HUES48 (cell line): ENCODE data around the gene NES.
A peak's percentile ranks its signal among the peaks of the same experiment; 100 is the strongest.

ENCODE experiments used
- H3K27ac ChIP-seq: one replicate; pipeline ENCODE4 v1.7.0; 2013; ENCODE audit warnings: low read depth, low read length, inconsistent platforms
- H3K27me3 ChIP-seq: 2 replicates; pipeline ENCODE4 v1.6.1; 2013; ENCODE audit warnings: mild to moderate bottlenecking, low read length; ENCODE audit not compliant: control insufficient read depth, insufficient read depth
- H3K36me3 ChIP-seq: 2 replicates; pipeline ENCODE4 v1.6.1; 2013; ENCODE audit warnings: low read length; ENCODE audit not compliant: control insufficient read depth, insufficient read depth
- H3K4me1 ChIP-seq: 2 replicates; pipeline ENCODE4 v1.6.1; 2013; ENCODE audit warnings: mild to moderate bottlenecking, low read length; ENCODE audit not compliant: control insufficient read depth, insufficient read depth
- H3K4me3 ChIP-seq: 2 replicates; pipeline ENCODE4 v1.5.1; 2013; ENCODE audit warnings: mild to moderate bottlenecking, low read depth, low read length
- H3K9ac ChIP-seq: 2 replicates; pipeline ENCODE4 v1.6.1; 2013; ENCODE audit warnings: mild to moderate bottlenecking, low read depth, low read length, moderate library complexity
- H3K9me3 ChIP-seq: 2 replicates; pipeline ENCODE4 v1.6.1; 2013; ENCODE audit warnings: low read length; ENCODE audit not compliant: control insufficient read depth, insufficient read depth

Gene NES

DNA sequence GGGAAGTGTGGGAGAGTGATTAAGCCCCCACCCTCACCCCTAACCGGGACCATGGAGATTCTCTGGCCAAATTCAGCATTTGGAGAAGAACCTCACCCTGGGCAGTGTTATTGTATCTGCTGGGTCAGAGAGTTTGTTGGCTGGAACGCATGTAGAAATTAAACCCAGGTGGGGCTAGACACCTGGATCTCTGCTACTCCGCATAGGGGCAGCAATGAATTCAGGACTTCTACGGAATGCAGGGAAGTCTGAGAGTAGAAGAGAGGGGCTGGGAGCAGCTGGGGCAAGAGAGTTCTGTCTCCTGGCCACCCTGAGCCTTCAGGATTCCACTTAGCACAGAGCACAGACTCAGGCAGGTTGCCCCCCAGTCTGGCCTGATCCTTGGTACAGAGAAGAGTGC is 31.8 kb upstream of the NES start:
- peak overlapping the region; percentile 97 for H3K27ac ChIP-seq
- no peak overlapping the region for H3K4me3 ChIP-seq
- H3K27me3 ChIP-seq: peaks cover 12% of the 10 kb centered on the region
- H3K9me3 ChIP-seq: no peaks in the 10 kb centered on the region
- H3K9ac ChIP-seq: no peak overlapping the region
- no peaks in the 10 kb centered on the region for H3K36me3 ChIP-seq
- peaks cover 50% of the 10 kb centered on the region for H3K4me1 ChIP-seq

GRCh38 chr1:156708218-156708661 is 31.0 kb upstream of the NES start:
- H3K4me1 ChIP-seq: peaks cover 57% of the 10 kb centered on the region
- no peaks in the 10 kb centered on the region for H3K9me3 ChIP-seq
- H3K27ac ChIP-seq: peak overlapping the region; percentile 97
- H3K4me3 ChIP-seq: peak overlapping the region; percentile 73
- H3K36me3 ChIP-seq: no peaks in the 10 kb centered on the region
- peaks cover 16% of the 10 kb centered on the region for H3K27me3 ChIP-seq
- 0 out of 2 replicates have a peak overlapping the region, but pooled peaks have one; percentile 10 for H3K9ac ChIP-seq

GRCh38 chr1:156707417-156708217 is 30.4 kb upstream of the NES start:
- Histone ChIP-seq H3K36me3 (no peaks in the 10 kb centered on the region; the same call in 1 of the 2 replicates), H3K4me1 (peaks cover 60% of the 10 kb centered on the region), H3K4me3 (peak overlapping the region; percentile 73), H3K27me3 (peaks cover 16% of the 10 kb centered on the region), H3K27ac (peak overlapping the region; percentile 97), H3K9me3 (no peaks in the 10 kb centered on the region), H3K9ac (peak overlapping the region; percentile 10; the same call in 1 of the 2 replicates)

- Histone ChIP-seq H3K27me3 (peaks cover 16% of the 10 kb centered on the region), H3K9me3 (no peaks in the 10 kb centered on the region), H3K36me3 (no peaks in the 10 kb centered on the region; the same call in 1 of the 2 replicates), H3K27ac (peak overlapping the region; percentile 97), H3K9ac (peak overlapping the region; percentile 62), H3K4me3 (peak overlapping the region; percentile 73), H3K4me1 (peaks cover 60% of the 10 kb centered on the region)
These were observed 29.6 kb upstream of the NES start for GRCh38 chr1:156706657-156707416.

DNA sequence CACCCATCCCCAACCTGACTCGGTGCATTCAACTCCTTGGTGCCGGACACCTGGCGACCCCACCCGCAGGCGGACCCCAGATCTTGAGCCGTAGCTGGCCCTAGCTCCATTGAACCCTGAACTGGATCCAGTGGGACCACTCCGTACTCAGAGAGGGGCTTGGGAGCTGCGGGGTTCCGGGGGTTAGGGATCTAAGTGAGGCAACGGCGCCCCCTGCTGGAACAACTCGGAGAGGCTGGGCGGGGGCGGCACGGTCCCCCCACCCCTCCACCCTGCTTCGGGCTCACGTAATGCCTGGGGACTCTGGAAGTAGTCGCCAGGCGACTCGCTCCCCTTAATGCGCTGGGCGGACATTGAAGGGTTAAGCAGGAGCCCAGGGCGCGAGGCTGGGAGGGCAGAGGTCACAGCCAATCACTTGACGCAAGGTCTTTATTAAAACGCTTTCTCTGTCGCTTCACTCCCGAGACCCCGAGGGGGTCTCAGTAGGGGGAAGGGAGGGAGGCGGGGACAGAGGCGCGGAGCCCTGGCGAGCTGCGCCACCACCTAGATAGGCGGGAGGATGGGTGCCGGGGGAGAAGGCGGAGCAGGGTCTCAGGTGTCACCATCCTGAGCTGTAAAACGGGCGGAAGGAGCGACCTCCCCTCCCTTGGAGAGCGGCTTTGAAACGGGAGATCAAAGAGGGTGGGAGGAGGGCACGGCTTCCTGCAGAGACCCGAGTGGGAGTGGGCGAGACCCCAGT is 28.9 kb upstream of the NES start:
- Histone ChIP-seq H3K4me3 (peak overlapping the region; percentile 73), H3K4me1 (peaks cover 54% of the 10 kb centered on the region), H3K27ac (peak overlapping the region; percentile 97), H3K27me3 (peaks cover 16% of the 10 kb centered on the region), H3K36me3 (peaks cover 5% of the 10 kb centered on the region), H3K9ac (peak overlapping the region; percentile 62), H3K9me3 (no peaks in the 10 kb centered on the region)

- Histone ChIP-seq H3K36me3 (peaks cover 12% of the 10 kb centered on the region), H3K4me1 (peaks cover 50% of the 10 kb centered on the region), H3K4me3 (peak within 1 kb of the TSS; percentile 73), H3K27ac (peak within 1 kb of the TSS; percentile 97), H3K27me3 (peaks cover 16% of the 10 kb centered on the region), H3K9ac (peak within 1 kb of the TSS; percentile 62), H3K9me3 (no peaks in the 10 kb centered on the region)
These were observed 28.2 kb upstream of the NES start, which contains the start of gene CRABP2 for GRCh38 chr1:156705321-156705917. CRABP2 (minus strand) TSS chr1:156705583; CDS start chr1:156705446, 137 bp downstream.

GRCh38 chr1:156704930-156705320 is 27.7 kb upstream of the NES start:
- peak overlapping the region; percentile 73 for H3K4me3 ChIP-seq
- H3K27me3 ChIP-seq: peaks cover 16% of the 10 kb centered on the region
- no peaks in the 10 kb centered on the region for H3K9me3 ChIP-seq
- peaks cover 45% of the 10 kb centered on the region for H3K4me1 ChIP-seq
- peak overlapping the region; percentile 8; the same call in 1 of the 2 replicates for H3K9ac ChIP-seq
- H3K27ac ChIP-seq: peak overlapping the region; percentile 97
- peaks cover 16% of the 10 kb centered on the region for H3K36me3 ChIP-seq

GRCh38 chr1:156704166-156704711 is 27.0 kb upstream of the NES start:
- H3K9ac ChIP-seq: no peak overlapping the region
- peaks cover 23% of the 10 kb centered on the region for H3K36me3 ChIP-seq
- no peak overlapping the region for H3K27ac ChIP-seq
- H3K4me3 ChIP-seq: peak overlapping the region; percentile 73
- no peaks in the 10 kb centered on the region for H3K9me3 ChIP-seq
- H3K4me1 ChIP-seq: peaks cover 38% of the 10 kb centered on the region
- peaks cover 16% of the 10 kb centered on the region for H3K27me3 ChIP-seq

DNA sequence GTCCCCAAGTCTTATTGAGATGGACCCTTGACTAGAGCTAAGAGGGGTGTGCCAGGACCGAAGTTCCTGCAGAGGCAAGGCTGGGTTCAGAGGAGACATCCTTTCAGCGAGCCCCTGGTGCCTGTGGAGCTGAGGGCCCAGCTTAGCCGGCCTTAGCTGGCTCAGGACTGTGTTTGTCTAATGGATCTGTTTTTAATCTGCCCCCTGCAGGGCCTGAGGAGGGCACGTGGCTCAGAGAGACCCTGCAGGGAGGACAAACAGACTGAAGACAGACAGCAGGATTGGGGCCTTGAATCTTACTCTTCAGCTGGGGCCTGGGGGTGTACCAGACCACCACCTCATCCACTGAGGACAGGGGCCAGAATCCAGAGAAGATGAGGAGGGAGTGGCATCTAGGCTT is 26.5 kb upstream of the NES start:
- Histone ChIP-seq H3K36me3 (peaks cover 28% of the 10 kb centered on the region), H3K4me1 (peaks cover 33% of the 10 kb centered on the region), H3K9ac (no peak overlapping the region), H3K9me3 (no peaks in the 10 kb centered on the region), H3K27ac (no peak overlapping the region), H3K4me3 (peak overlapping the region; percentile 73), H3K27me3 (peaks cover 16% of the 10 kb centered on the region)

DNA sequence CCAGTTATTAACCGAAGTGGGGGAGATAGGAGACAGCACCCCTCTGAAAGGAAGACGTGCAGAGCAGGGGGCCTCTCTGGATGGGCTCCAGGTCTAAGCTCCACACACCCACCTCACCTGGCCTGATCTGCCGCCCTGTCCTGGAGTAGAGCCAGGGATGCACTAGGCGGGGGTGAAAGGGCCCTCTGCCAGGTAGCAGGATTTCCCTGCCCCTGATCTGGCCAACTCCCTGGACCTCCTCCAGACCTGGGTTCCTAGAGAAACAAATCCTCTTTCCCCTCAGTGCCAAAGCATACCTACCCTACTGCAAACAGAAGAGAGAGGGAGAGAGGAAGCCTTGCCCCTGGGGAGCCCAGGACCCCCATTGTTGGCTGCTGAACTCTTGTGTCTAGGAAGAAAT is 26.1 kb upstream of the NES start:
- peak overlapping the region; percentile 73 for H3K4me3 ChIP-seq
- peaks cover 29% of the 10 kb centered on the region for H3K4me1 ChIP-seq
- H3K9ac ChIP-seq: no peak overlapping the region
- H3K27ac ChIP-seq: no peak overlapping the region
- peaks cover 32% of the 10 kb centered on the region for H3K36me3 ChIP-seq
- no peaks in the 10 kb centered on the region for H3K9me3 ChIP-seq
- H3K27me3 ChIP-seq: peaks cover 16% of the 10 kb centered on the region
